NCI-H2171 treated with DMSO at 0.1 percent for 48 hours (cell line): ENCODE results near the gene FRMD4A.

Source experiments
- DNase-seq: peaks from one replicate; lab custom pipeline; 2025; lab: John Stamatoyannopoulos, UW

The FRMD4A gene

GRCh38 chr10:13651969-13652720 lies 678.6 kb downstream of the FRMD4A start:
- no peak for DNase-seq

GRCh38 chr10:13650961-13651360 lies 679.8 kb downstream of the FRMD4A start:
- DNase-seq: no peak

- DNase-seq: no peak
Measured at GRCh38 chr10:13649844-13650520, 680.7 kb downstream of the FRMD4A start.

- DNase-seq: no peak
Measured at GRCh38 chr10:13648425-13648824, 682.3 kb downstream of the FRMD4A start.

GRCh38 chr10:13644866-13645265 lies 685.9 kb downstream of the FRMD4A start:
- no peak for DNase-seq

- DNase-seq: no peak
Measured at GRCh38 chr10:13643016-13643415, 687.7 kb downstream of the FRMD4A start.

GRCh38 chr10:13642293-13642692 lies 688.4 kb downstream of the FRMD4A start:
- no peak for DNase-seq

GRCh38 chr10:13637894-13638293 lies 692.8 kb downstream of the FRMD4A start:
- no peak for DNase-seq

- no peak for DNase-seq
Measured at GRCh38 chr10:13637303-13637856, 693.3 kb downstream of the FRMD4A start.

GRCh38 chr10:13636776-13637175 lies 693.9 kb downstream of the FRMD4A start:
- DNase-seq: no peak

- no peak for DNase-seq
Measured at GRCh38 chr10:13634207-13634606, 696.5 kb downstream of the FRMD4A start.

- no peak for DNase-seq
Measured at GRCh38 chr10:13633689-13634088, 697.0 kb downstream of the FRMD4A start.

- no peak for DNase-seq
Measured at GRCh38 chr10:13632884-13633440, 697.8 kb downstream of the FRMD4A start.

GRCh38 chr10:13632440-13632839 lies 698.3 kb downstream of the FRMD4A start:
- no peak for DNase-seq

GRCh38 chr10:13631594-13631993 lies 699.1 kb downstream of the FRMD4A start:
- no peak for DNase-seq

GRCh38 chr10:13630231-13630630 lies 700.5 kb downstream of the FRMD4A start:
- DNase-seq: no peak

- no peak for DNase-seq
Measured at GRCh38 chr10:13629116-13629515, 701.6 kb downstream of the FRMD4A start.

GRCh38 chr10:13628661-13629060 lies 702.1 kb downstream of the FRMD4A start:
- DNase-seq: no peak

- no peak for DNase-seq
Measured at GRCh38 chr10:13627459-13628310, 703.0 kb downstream of the FRMD4A start.

- no peak for DNase-seq
Measured at GRCh38 chr10:13624630-13625029, 706.1 kb downstream of the FRMD4A start.

- no peak for DNase-seq
Measured at GRCh38 chr10:13621931-13622330, 708.8 kb downstream of the FRMD4A start.

- DNase-seq: no peak
Measured at GRCh38 chr10:13617116-13617515, 713.6 kb downstream of the FRMD4A start.
